Stimulated activated CD4-positive, alpha-beta T cell treated with anti-CD3 and anti-CD28 coated beads, Interleukin-4, amount 100 ng/mL, for 48 hours (primary cell): ENCODE data around the gene SCCPDH.
"Not testable (repeated sequence)": the region's sequence is repeated elsewhere in the genome, so short reads cannot be mapped to it uniquely, and the experiment has no call there.

Experiments
- DNase-seq, 2 donors: peaks; one replicate each; pipeline ENCODE4 v3.0.0-alpha.2; 2020; ENCODE audit warnings: low read depth in 2 of 2

SCCPDH gene, protein sequence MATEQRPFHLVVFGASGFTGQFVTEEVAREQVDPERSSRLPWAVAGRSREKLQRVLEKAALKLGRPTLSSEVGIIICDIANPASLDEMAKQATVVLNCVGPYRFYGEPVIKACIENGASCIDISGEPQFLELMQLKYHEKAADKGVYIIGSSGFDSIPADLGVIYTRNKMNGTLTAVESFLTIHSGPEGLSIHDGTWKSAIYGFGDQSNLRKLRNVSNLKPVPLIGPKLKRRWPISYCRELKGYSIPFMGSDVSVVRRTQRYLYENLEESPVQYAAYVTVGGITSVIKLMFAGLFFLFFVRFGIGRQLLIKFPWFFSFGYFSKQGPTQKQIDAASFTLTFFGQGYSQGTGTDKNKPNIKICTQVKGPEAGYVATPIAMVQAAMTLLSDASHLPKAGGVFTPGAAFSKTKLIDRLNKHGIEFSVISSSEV

GRCh38 chr1:246724016-246724730 lies at the start of gene SCCPDH:
Gene SCCPDH, plus strand, starts transcription at chr1:246724409. Its CDS starts 14 bp downstream, at chr1:246724423.
- peak; percentile 59 to 70 for DNase-seq

DNA sequence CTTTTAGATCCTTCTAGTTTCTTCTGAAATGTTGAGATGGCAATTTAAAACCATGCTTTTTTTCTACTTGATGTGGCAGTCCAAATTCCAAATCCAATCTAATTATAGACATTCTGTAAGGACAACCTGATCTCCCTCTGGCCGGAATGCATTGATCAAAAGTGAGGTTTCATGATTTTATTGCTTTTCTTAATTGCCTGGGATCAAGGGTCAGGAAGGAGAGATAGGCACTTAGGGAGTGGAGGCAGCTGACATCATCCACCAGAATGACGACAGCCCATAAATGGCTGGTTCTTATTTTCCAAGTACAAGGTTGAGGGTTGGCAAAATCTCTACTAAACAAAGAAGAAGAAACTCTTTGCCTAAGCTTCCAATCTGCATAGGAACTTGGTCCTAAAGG lies 46.4 kb upstream of the SCCPDH start:
- DNase-seq: no peak

GRCh38 chr1:246678816-246679793 lies 45.1 kb upstream of the SCCPDH start:
- DNase-seq: no peak

DNA sequence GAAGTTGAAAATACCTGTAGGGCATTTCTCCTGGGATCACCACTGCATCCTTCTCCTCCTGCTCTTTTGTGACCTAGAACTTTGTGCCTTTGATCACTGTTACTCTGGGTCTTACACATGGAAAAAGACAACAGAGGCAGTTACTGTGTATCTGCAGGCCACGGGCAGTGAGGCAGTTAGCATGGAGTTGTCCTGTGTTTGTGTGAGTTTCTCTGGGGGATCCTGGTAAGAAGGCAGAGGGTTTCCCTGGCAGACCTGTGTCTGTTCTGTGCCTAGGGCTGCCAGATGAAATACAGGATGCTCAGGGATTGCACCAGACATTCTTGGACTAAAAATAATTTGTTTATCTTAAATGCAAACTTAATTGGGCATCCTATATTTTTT lies 44.4 kb upstream of the SCCPDH start:
- DNase-seq: no peak

DNA sequence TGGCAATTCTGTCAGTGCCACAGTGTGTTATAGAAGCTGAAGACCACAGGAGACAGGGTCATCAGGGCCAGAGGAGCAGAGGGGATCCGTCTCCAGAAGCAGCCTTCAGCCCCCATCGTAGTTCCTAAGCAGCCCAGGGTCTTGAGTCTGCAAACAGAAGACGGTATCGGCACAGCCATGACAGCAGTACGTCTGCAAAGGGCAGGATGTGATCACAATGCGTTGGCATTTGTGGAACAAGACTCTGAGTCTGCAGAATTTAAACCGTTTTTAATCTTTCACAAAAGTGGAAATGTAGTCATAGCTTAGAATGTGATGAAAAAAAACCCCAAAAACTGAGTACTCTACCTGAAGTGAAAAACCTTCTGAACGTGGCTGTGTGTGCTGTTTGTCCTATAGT lies 44.0 kb upstream of the SCCPDH start:
- no peak for DNase-seq

DNA sequence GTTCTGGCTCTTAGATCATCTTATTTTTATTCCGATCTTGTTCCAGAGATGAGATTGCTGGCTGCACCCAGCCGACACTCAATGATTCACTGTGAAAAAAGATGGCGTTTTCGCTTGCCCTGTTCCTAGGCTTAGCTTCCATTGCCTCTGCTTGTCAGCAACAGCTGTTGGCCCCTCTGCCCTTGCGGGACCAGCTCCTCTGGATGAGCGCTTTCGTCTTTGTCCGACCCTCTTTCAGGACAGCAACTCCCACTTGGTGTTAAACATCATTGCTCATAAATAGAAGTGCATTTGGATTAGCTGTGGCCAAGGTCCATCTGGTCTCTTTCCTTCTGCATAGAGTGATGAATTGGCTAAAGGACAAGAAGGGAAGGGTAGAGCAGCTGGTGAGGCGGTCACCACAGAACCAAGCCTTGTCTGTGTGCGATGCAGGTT lies 43.5 kb upstream of the SCCPDH start:
- DNase-seq: no peak

DNA sequence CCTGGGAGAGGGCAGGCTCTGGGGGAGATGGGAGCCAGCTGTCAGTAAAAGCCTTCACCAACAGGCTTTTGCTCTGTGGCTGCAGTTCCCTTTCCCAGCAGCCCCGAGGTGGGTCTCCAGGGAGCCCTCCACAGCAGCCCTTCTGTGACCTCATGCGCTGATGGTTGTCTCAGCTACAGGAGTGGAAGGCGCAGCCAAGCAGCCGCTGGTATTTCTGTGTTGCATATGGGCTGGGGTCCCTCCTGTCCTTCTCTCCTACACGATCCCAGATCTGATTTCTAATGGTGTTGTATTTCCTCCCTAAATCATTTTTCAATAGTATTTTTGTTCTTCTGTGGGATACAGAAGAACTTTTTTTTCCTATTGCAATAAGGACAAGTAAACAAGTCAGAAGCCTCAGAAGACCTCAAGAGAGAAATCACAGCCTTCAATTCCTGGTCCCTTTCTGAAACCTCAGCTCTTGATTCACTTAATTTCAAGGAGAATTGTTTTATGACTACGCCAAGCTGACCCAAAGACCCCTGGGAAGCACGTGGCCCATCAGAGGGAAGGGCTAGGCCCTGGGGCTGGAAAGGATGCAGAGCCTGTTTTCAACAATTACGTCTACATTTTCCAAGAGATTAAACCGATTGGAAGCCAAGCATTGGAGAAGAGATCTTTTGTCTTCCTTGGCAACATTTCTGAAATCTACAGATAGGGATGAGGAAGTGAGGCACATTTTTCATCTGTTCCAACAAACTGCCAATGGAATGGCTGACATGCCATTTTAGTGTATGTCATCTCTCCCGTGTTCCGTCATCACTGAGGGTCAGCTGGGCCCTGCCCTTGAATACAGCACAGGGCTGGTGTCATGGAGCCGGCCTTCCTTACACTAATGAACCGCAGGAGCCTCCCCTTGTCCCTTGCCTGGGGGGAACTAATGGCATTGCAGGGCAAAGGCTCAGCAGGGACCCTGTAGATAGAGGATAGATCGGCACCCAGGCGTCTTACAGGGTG lies 42.0 kb upstream of the SCCPDH start:
- no peak for DNase-seq

DNA sequence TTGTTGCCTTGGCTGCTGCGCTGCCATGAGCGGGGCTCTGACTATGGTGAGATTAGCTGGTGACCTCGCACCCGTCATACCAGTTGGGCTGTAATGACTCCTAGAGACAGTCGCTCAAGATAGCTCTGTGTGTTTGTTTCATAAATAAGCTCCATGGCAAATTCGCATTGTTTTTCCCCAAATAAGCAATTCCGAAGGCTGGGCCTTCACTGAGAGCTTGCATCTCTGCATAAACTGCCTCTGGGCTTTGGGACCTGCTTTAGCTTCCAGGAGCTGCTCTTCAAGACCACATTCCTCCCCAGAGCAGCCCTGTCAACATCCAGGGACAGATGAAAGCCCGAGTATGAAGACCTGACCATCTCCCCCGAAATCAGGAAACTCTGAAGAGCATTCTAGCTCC lies 40.7 kb upstream of the SCCPDH start:
- no peak for DNase-seq

DNA sequence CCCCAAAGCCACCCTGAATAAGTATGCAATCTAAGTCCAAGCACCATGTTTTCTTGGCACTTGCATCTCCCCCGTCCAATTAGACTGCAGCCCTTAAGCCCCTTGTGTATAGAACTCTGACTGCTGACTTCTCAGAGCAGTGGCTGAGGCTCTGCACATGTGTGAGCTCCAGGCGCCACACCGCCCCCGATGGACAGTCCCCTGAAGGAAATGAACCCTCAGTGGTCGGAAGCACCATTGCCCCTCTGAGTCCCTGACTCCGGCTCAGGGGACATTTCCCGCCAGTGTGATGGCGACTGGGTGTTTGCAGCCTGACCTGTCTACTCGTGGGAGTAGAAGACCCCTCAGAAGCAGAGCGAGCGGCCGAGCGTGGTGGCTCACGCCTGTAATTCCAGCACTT lies 37.2 kb upstream of the SCCPDH start:
- no peak for DNase-seq

DNA sequence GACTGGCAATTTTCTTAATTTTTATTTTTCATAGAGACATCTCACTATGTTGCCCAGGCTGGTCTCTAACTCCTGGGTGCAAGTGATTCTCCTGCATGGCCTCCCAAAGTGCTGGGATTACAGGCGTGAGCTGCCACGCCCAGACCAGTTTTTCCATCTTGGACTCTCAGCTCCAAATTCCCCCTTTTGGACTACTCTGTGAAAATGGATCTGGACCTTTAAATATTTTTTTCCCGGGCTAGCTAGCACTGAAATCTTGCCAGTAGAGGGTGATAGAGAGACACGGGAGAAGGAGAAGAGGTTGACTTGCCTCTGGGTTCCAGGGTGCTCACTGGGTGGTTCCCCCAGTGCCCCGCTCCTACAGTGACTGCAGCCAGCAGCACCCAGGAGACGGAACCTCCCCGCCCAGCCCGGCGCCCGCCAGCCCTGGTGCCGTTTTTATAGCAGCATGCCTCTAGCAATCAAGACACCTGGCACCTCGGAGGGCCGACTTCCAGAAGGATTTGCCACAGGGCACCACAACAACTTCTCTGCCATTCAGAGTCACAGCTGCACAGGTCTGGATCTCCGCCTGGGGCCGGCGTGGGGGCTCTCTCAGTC lies 34.7 kb upstream of the SCCPDH start:
- DNase-seq: peak; percentile 15 to 18

DNA sequence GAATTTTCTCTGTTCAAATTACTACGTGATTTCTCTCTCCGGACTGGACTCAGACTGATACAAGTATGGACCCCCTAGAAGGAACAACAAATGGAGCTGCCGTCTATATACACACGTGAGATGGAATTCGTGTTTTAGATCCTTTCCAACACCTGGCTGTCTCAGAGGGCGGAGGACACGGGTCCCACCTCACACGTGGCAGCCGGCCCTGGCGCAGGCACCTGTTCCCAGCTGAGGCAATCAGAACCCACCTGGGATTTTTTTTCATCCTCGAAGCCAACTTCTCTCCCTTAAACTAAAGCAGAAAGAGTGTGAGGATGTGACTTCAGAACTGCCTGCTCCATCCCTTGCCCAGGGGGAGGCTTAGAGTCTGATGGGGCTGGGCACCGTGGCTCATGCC lies 34.1 kb upstream of the SCCPDH start:
- no peak for DNase-seq

GRCh38 chr1:246691622-246692495 lies 32.4 kb upstream of the SCCPDH start:
- no peak for DNase-seq

DNA sequence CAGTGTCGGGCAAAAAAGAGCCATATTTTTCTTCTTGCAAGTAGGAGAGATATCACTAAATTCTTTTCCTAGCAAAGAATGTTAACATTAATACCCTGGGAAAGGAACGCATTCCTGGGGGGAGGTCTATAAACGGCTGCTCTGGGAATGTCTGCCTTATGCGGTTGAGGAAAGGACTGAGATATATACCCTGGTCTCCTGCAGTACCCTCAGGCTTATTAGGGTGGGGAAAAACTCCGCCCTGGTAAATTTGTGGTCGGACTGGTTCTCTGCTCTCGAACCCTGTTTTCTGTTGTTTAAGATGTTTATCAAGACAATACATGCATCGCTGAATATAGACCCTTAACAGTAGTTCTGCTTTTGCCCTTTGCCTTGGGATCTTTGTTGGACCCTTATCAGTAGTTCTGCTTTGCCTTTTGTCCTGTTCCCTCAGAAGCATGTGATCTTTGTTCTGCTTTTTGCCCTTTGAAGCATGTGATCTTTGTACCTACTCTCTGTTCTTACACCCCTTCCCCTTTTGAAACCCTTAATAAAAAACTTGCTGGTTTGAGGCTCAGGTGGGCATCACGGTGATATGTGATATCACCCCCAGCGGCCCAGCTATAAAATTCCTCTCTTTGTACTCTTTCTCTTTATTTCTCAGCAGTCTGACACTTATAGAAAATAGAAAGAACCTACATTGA lies 29.9 kb upstream of the SCCPDH start:
- not testable (repeated sequence) for DNase-seq

GRCh38 chr1:246695136-246695535 lies 29.1 kb upstream of the SCCPDH start:
- no peak for DNase-seq

- DNase-seq: no peak
Measured at GRCh38 chr1:246695666-246696065, 28.5 kb upstream of the SCCPDH start.

DNA sequence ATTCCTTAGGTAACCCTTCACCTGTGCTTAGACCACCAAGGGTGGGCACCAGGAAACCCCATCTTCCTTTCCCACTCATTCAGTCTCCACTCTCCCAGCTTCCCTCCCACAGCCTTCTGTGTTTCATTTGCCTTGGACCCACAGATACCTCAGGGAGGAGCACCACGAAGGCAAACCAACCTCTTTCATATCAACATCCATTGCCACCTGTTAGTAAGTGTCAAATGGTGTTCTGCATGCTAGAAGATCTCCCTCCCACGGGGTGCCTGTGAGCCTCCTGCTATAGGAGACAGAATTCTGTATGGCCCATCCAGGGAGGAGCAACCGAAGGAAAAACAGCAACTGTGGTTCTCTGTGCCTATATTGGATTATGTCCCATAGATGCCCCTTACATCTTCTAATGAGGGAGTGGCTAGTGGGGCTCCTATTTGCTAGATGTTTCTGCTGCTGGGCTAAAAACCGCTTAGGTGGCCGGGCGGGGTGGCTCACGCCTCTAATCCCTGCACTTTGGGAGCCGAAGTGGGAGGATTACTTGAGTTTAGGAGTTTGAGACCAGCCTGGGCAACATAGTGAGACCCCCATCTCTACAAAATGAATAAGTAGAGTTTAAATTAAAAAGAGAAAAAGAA lies 25.6 kb upstream of the SCCPDH start:
- no peak for DNase-seq

GRCh38 chr1:246699095-246699735 lies 25.0 kb upstream of the SCCPDH start:
- peak; percentile 75 to 77 for DNase-seq

DNA sequence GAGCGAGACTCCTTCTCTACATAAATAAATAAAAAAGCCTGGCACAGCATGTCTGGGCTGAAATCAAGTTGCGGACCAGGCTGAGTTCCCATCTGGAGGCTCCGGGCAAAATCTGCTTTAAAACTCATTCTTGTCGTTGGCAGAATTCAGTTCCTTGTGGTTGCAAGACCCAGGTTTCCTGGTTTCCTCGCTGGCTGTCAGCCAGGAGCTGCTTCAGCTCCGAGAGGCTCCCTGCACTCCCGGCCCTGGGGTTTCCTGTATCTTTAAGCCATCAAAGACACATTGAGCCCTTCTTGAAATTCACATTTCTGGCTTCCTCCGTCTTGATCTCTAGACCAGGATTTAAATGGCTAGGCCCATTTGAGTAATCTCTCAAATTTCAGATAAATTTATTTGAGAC lies 20.6 kb upstream of the SCCPDH start:
- DNase-seq: no peak
